ENCODE results near the gene MAN1B1.

DNA sequence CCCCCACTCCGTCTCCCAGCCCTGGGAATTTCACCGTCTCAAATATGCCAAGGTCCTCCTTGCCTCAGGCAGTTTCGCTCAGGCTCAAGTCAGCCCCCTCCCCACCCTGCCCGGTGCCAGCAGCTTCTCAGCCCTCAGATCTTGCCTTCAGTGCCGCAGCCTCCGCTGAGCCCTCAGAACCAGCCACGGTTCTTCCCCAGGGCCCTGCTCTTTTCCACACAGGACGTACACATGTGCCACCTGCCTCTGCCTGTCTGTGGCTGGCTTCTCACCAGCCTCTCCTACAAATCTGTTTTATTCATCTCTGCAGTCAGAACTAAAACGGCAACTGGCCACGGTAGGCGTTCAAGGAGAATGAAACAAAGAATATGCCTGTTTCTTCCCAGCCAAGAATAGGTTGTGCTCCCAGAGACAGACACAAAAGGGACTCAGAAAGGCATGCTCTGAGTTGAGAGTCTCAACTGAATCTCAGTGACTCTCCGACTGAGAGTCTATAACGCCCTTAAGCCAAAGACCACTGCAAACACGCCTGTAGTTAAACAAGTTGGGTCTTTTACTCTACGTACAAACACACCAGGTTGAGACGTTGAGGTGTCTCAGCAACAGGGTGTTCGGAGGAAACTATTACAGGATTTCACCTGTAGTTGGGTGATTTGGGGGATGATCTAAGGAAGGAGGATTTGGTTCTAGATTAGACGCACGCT is 41.5 kb downstream of the MAN1B1 start:
- TF ChIP-seq, protein P1, sequence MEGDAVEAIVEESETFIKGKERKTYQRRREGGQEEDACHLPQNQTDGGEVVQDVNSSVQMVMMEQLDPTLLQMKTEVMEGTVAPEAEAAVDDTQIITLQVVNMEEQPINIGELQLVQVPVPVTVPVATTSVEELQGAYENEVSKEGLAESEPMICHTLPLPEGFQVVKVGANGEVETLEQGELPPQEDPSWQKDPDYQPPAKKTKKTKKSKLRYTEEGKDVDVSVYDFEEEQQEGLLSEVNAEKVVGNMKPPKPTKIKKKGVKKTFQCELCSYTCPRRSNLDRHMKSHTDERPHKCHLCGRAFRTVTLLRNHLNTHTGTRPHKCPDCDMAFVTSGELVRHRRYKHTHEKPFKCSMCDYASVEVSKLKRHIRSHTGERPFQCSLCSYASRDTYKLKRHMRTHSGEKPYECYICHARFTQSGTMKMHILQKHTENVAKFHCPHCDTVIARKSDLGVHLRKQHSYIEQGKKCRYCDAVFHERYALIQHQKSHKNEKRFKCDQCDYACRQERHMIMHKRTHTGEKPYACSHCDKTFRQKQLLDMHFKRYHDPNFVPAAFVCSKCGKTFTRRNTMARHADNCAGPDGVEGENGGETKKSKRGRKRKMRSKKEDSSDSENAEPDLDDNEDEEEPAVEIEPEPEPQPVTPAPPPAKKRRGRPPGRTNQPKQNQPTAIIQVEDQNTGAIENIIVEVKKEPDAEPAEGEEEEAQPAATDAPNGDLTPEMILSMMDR (IDR thresholded peaks at IDR 0.05) = no peak
- no peak for TF ChIP-seq POLR2A (IDR thresholded peaks at IDR 0.05)
- TF ChIP-seq EP300 (IDR thresholded peaks at IDR 0.05) = no peak
- no peak for TF ChIP-seq POLR2AphosphoS5 (IDR thresholded peaks at IDR 0.05)
